Cardiac fibroblast (primary cell): ENCODE results near the gene NOC4L.

Experiments
- DNase-seq, 2 donors: peaks; one replicate each; pipeline versions ENCODE4 v3.0.0 to v3.0.0-alpha.2; 2010; ENCODE audit warnings: low read depth in 2 of 2
- H3K4me3 ChIP-seq, 2 donors: replicated peaks in 1 of 2; 1 replicate in 1 of 2; 2 replicates in 1 of 2; pipeline ENCODE4 v1.5.1; 2011; ENCODE audit warnings: low read depth in 2 of 2, low read length in 2 of 2, mild to moderate bottlenecking in 2 of 2, moderate library complexity in 1 of 2
- CTCF ChIP-seq: IDR thresholded peaks from one replicate; pipeline ENCODE4 v1.5.1; 2011; ENCODE audit warnings: low read depth, mild to moderate bottlenecking, low read length, inconsistent platforms

The NOC4L gene

GRCh38 chr12:132199526-132200319, 55.5 kb downstream of the NOC4L start:
- no peak for TF ChIP-seq CTCF
- no peak overlapping the region for H3K4me3 ChIP-seq
- no peak for DNase-seq

GRCh38 chr12:132200800-132201199, 56.5 kb downstream of the NOC4L start:
- no peak overlapping the region for H3K4me3 ChIP-seq
- TF ChIP-seq CTCF: no peak
- DNase-seq: no peak

- no peak for TF ChIP-seq CTCF
Measured at GRCh38 chr12:132201391-132202120, 57.3 kb downstream of the NOC4L start.

More at GRCh38 chr12:132201391-132202120, 57.3 kb downstream of the NOC4L start:
- H3K4me3 ChIP-seq: no peak overlapping the region
- no peak for DNase-seq
